ENCODE results near the gene NAPSA. TPM values are rescaled to one million over a fixed set of nuclear protein-coding genes. Genes with fewer than 3 reads are reported as not detected.

NAPSA gene
- polyA plus RNA-seq (2012; ENCODE audit: low read depth, missing spikeins) = 21.5 TPM

GRCh38 chr19:50365434-50366306 lies at the start of gene NAPSA:
Gene NAPSA, minus strand, starts transcription at chr19:50365639. Its CDS starts 18 bp downstream, at chr19:50365621.
- TF ChIP-seq TAF1 (IDR thresholded peaks at IDR 0.05; ENCODE audit: low read depth, low read length) = no peak
- no peak for TF ChIP-seq PAX5 (IDR thresholded peaks at IDR 0.05; ENCODE audit: insufficient read depth, low read length, severe bottlenecking)
- TF ChIP-seq SPI1 (IDR thresholded peaks at IDR 0.05; ENCODE audit: low read depth, low read length) = no peak
- no peak for TF ChIP-seq POU2F2 (IDR thresholded peaks at IDR 0.05; ENCODE audit: low read depth, low read length)
- TF ChIP-seq POLR2A (IDR thresholded peaks at IDR 0.05; ENCODE audit: low read depth, low read length) = no peak
- TF ChIP-seq POLR2AphosphoS5 (IDR thresholded peaks at IDR 0.05; ENCODE audit: low read depth, low read length) = no peak
- DNase-seq (ENCODE audit: insufficient read length, low spot score) = no peak
- FAIRE-seq = no peak

GRCh38 chr19:50413531-50413930 lies 48.1 kb upstream of the NAPSA start:
- FAIRE-seq (no peak), DNase-seq (ENCODE audit: insufficient read length, low spot score) (no peak)
- TF ChIP-seq TAF1 (IDR thresholded peaks at IDR 0.05; ENCODE audit: low read depth, low read length) (no peak), PAX5 (IDR thresholded peaks at IDR 0.05; ENCODE audit: insufficient read depth, low read length, severe bottlenecking) (no peak), SPI1 (IDR thresholded peaks at IDR 0.05; ENCODE audit: low read depth, low read length) (no peak), POLR2A (IDR thresholded peaks at IDR 0.05; ENCODE audit: low read depth, low read length) (no peak), POU2F2 (IDR thresholded peaks at IDR 0.05; ENCODE audit: low read depth, low read length) (no peak), POLR2AphosphoS5 (IDR thresholded peaks at IDR 0.05; ENCODE audit: low read depth, low read length) (no peak)

- FAIRE-seq = no peak
- DNase-seq (ENCODE audit: insufficient read length, low spot score) = no peak
- TF ChIP-seq SPI1 (IDR thresholded peaks at IDR 0.05; ENCODE audit: low read depth, low read length) = no peak
- TF ChIP-seq TAF1 (IDR thresholded peaks at IDR 0.05; ENCODE audit: low read depth, low read length) = no peak
- TF ChIP-seq POLR2AphosphoS5 (IDR thresholded peaks at IDR 0.05; ENCODE audit: low read depth, low read length) = no peak
- no peak for TF ChIP-seq PAX5 (IDR thresholded peaks at IDR 0.05; ENCODE audit: insufficient read depth, low read length, severe bottlenecking)
- TF ChIP-seq POU2F2 (IDR thresholded peaks at IDR 0.05; ENCODE audit: low read depth, low read length) = no peak
- no peak for TF ChIP-seq POLR2A (IDR thresholded peaks at IDR 0.05; ENCODE audit: low read depth, low read length)
These were observed 47.7 kb upstream of the NAPSA start for GRCh38 chr19:50413096-50413495.

GRCh38 chr19:50412419-50412818 lies 47.0 kb upstream of the NAPSA start:
- no peak for DNase-seq (ENCODE audit: insufficient read length, low spot score)
- TF ChIP-seq SPI1 (IDR thresholded peaks at IDR 0.05; ENCODE audit: low read depth, low read length) (no peak), TAF1 (IDR thresholded peaks at IDR 0.05; ENCODE audit: low read depth, low read length) (no peak), POU2F2 (IDR thresholded peaks at IDR 0.05; ENCODE audit: low read depth, low read length) (no peak), POLR2A (IDR thresholded peaks at IDR 0.05; ENCODE audit: low read depth, low read length) (no peak), POLR2AphosphoS5 (IDR thresholded peaks at IDR 0.05; ENCODE audit: low read depth, low read length) (no peak), PAX5 (IDR thresholded peaks at IDR 0.05; ENCODE audit: insufficient read depth, low read length, severe bottlenecking) (no peak)
- no peak for FAIRE-seq

GRCh38 chr19:50410109-50410508 lies 44.7 kb upstream of the NAPSA start:
- FAIRE-seq (no peak), DNase-seq (ENCODE audit: insufficient read length, low spot score) (no peak)
- TF ChIP-seq POU2F2 (IDR thresholded peaks at IDR 0.05; ENCODE audit: low read depth, low read length) = no peak
- no peak for TF ChIP-seq PAX5 (IDR thresholded peaks at IDR 0.05; ENCODE audit: insufficient read depth, low read length, severe bottlenecking)
- no peak for TF ChIP-seq SPI1 (IDR thresholded peaks at IDR 0.05; ENCODE audit: low read depth, low read length)
- TF ChIP-seq TAF1 (IDR thresholded peaks at IDR 0.05; ENCODE audit: low read depth, low read length) = no peak
- no peak for TF ChIP-seq POLR2AphosphoS5 (IDR thresholded peaks at IDR 0.05; ENCODE audit: low read depth, low read length)
- no peak for TF ChIP-seq POLR2A (IDR thresholded peaks at IDR 0.05; ENCODE audit: low read depth, low read length)

DNA sequence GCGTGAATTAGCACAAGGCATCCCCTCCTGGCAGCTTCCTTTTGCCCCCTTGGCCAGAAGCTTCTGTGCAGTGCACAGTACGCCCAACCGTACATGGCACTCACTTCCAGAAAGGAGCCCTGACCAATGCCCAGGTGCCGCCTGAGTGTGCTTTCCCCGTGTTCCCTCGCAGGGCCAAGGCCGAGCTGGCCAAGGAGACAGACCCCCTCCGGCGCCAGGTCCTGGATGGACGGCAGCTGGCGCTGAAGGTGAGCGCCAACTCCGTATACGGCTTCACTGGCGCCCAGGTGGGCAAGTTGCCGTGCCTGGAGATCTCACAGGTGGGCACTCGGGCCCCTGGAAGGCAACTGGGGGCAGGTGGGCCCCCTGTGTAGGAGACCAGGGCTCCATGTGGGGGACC lies 43.9 kb upstream of the NAPSA start:
- TF ChIP-seq TAF1 (IDR thresholded peaks at IDR 0.05; ENCODE audit: low read depth, low read length) = no peak
- no peak for TF ChIP-seq PAX5 (IDR thresholded peaks at IDR 0.05; ENCODE audit: insufficient read depth, low read length, severe bottlenecking)
- TF ChIP-seq POU2F2 (IDR thresholded peaks at IDR 0.05; ENCODE audit: low read depth, low read length) = no peak
- no peak for TF ChIP-seq POLR2AphosphoS5 (IDR thresholded peaks at IDR 0.05; ENCODE audit: low read depth, low read length)
- no peak for TF ChIP-seq POLR2A (IDR thresholded peaks at IDR 0.05; ENCODE audit: low read depth, low read length)
- no peak for FAIRE-seq
- DNase-seq (ENCODE audit: insufficient read length, low spot score) = no peak

DNA sequence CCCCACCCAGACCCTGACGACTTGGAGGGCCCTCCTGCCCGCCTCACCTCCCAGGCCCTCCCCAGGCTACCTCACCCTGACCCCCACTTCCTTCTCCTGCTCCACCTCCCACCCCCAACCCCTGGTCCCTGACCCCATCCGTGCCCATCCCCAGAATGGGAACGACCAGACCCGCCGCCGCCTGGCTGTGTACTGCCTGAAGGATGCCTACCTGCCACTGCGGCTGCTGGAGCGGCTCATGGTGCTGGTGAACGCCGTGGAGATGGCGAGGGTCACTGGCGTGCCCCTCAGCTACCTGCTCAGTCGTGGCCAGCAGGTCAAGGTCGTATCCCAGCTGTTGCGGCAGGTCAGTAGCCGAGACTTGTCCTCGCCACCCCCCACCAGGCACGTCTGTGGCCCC lies 41.4 kb upstream of the NAPSA start:
- TF ChIP-seq POU2F2 (IDR thresholded peaks at IDR 0.05; ENCODE audit: low read depth, low read length) (no peak), POLR2A (IDR thresholded peaks at IDR 0.05; ENCODE audit: low read depth, low read length) (no peak), SPI1 (IDR thresholded peaks at IDR 0.05; ENCODE audit: low read depth, low read length) (no peak), POLR2AphosphoS5 (IDR thresholded peaks at IDR 0.05; ENCODE audit: low read depth, low read length) (no peak), PAX5 (IDR thresholded peaks at IDR 0.05; ENCODE audit: insufficient read depth, low read length, severe bottlenecking) (no peak), TAF1 (IDR thresholded peaks at IDR 0.05; ENCODE audit: low read depth, low read length) (no peak)
- DNase-seq (ENCODE audit: insufficient read length, low spot score) (no peak), FAIRE-seq (no peak)

DNA sequence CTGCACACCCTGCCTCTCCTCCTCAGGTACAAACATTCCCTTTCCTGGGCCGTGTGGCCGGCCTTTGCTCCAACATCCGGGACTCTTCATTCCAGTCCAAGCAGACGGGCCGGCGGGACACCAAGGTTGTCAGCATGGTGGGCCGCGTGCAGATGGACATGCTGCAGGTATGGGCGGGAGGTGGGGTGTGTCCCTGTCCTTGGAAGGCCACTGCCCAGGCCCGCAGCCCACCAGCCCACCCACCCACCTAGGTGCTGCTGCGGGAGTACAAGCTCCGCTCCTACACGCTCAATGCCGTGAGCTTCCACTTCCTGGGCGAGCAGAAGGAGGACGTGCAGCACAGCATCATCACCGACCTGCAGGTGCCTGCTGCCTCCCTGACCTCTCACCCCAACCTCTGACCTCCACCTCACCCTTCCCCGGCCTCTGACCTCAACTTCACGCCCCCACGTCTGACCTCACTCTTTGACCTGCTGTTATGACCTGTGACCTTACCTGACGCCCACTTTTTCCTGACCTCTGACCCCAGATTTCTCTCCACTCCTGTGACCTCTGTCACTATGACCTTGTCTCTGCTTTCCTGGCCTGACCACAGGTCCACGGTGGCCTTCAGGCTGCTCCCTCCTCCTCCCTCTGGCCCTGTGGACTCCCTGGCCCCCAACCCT lies 40.8 kb upstream of the NAPSA start:
- no peak for TF ChIP-seq POLR2AphosphoS5 (IDR thresholded peaks at IDR 0.05; ENCODE audit: low read depth, low read length)
- TF ChIP-seq PAX5 (IDR thresholded peaks at IDR 0.05; ENCODE audit: insufficient read depth, low read length, severe bottlenecking) = no peak
- no peak for TF ChIP-seq SPI1 (IDR thresholded peaks at IDR 0.05; ENCODE audit: low read depth, low read length)
- no peak for TF ChIP-seq POLR2A (IDR thresholded peaks at IDR 0.05; ENCODE audit: low read depth, low read length)
- no peak for TF ChIP-seq POU2F2 (IDR thresholded peaks at IDR 0.05; ENCODE audit: low read depth, low read length)
- no peak for TF ChIP-seq TAF1 (IDR thresholded peaks at IDR 0.05; ENCODE audit: low read depth, low read length)
- no peak for DNase-seq (ENCODE audit: insufficient read length, low spot score)
- FAIRE-seq = no peak
